GM13977 (cell line): ENCODE data around the gene ACTL6B.

Experiments used
- DNase-seq: peaks from one replicate; pipeline ENCODE4 v3.0.0; 2012; ENCODE audit warnings: low spot score
- in situ Hi-C: fragments of 300-500 bp; cut with MboI; formaldehyde crosslinking; loops from one replicate; pipeline ENCODE4 v1.12.0; 2022; ENCODE audit warnings: low sequenced_read_pairs, low pct_unique_long_range_greater_than_20kb, mixed read lengths, inconsistent platforms; ENCODE audit not compliant: unreplicated experiment
- TF ChIP-seq, protein P1 (sequence below): IDR thresholded peaks from 2 replicates; pipeline ENCODE4 v1.5.1; 2012; ENCODE audit warnings: mild to moderate bottlenecking, control low read depth; ENCODE audit not compliant: insufficient read depth; ENCODE audit errors: extremely low read depth, missing control alignments

Gene ACTL6B

DNA sequence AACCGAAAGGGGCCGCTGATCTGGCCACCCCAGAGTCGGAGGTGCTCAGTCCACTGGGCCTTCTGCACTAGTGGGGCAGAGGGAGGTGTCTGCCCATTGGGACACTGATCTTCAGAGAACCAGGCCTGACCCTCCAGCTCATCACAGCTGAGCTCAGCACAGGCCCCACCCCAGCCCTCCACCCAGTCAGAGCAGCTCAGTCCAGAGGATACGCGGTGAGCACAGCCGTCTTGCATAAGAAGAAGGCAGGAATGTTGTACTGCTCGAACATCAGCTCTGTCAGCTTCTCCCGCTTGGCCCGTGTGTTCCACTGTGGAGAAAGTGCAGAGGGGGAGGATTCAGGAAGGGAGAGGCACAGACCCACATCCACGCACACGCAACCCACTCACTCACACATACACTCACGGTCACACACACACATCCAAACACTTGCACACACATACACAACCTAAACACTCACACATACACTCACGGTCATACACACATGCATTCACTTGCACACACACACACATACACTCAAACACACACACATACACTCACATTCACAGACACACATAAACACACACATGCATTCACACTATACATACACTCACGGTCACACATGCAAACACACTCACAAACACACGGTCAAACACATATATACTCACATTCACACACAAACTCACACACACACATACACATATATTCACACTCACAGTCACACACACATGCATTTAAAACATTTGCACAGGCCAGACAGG is 6.3 kb downstream of the ACTL6B start:
- DNase-seq, result no peak
- in situ Hi-C loops, result no loop called here
- TF ChIP-seq, protein P1, sequence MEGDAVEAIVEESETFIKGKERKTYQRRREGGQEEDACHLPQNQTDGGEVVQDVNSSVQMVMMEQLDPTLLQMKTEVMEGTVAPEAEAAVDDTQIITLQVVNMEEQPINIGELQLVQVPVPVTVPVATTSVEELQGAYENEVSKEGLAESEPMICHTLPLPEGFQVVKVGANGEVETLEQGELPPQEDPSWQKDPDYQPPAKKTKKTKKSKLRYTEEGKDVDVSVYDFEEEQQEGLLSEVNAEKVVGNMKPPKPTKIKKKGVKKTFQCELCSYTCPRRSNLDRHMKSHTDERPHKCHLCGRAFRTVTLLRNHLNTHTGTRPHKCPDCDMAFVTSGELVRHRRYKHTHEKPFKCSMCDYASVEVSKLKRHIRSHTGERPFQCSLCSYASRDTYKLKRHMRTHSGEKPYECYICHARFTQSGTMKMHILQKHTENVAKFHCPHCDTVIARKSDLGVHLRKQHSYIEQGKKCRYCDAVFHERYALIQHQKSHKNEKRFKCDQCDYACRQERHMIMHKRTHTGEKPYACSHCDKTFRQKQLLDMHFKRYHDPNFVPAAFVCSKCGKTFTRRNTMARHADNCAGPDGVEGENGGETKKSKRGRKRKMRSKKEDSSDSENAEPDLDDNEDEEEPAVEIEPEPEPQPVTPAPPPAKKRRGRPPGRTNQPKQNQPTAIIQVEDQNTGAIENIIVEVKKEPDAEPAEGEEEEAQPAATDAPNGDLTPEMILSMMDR, result no peak

DNA sequence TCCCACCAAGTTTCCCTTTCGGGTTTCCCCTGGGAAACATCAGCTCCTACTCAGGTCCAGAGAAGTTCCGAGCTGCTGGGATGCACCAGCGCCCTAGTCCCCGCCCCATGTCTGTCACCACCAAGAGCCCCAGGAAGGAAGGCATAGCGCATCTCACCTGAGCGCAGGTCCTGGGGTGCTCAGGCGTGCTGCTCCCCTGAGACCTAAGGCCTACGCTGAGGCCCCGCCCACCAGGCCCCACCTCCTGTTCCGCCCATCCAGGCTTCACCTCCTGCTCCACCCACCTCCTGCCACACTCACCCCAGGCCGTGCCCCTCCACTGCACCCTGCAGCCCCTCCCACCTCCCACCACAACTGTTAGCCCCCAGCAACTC is 13.7 kb downstream of the ACTL6B start:
- in situ Hi-C loops, result no loop called here

DNA sequence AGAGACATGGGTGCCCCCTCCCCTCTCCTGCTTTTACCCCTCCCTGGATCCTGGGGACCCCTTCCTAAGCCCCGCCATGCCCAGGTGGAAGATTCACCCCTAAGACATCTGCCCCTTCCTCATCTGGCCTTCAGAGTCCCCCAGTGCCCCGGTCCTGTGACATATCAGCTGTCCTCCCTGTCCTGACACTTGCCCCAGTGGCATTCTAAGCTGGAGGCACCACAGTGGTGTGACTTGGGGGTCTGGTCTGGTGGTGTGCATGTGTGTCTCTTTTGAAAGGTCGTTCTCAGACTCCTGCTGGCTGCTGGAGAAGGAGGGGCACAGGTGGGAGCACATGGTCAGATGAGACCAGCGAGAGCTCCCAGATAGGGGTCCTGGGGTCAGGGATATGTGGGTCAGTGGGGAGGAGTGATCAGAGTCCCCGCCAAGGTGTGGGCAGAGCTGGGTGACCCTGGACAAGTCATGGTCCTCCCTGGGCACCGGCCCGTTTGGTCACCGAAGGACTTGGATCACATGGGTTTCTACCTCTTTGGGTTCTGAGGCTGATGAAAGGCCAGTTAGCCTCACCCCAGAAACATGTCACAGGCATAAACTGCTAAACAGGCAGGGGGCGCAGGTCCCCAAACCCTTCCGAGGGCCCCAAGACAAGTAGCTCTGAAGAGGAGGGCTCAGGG is 14.3 kb downstream of the ACTL6B start:
- in situ Hi-C loops, result no loop called here
- TF ChIP-seq, protein P1, result no peak
- no peak for DNase-seq

More for the DNA sequence above, 13.7 kb downstream of the ACTL6B start:
- DNase-seq, result peak; percentile 80
- TF ChIP-seq, protein P1, result no peak

DNA sequence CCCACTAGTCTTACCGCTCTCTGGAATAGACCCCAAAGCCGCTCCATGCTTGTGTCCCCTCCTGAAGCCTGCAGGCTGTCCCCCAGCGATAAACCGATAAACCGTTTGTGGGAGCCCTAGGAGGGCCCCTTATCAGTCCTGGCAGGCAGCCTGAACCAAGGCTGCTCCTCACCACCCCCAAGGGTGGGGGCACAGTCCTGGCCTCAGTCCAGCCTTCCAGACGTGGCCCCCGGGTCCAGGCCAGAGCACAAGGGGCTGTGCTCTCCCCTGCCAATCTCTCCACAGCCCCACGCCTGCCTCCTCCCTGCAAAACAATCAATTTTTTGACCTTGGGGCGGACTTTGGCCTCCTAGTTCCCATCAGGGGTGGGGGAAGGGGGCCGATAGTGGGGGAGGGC is 14.8 kb downstream of the ACTL6B start, which contains the start of gene TFR2:
TSS of gene TFR2 (minus strand) at position 90 of the 397 bp plus-strand sequence. CDS start at position 47, 43 bp downstream.
- in situ Hi-C loops, result no loop called here
- TF ChIP-seq, protein P1, result no peak
- DNase-seq, result no peak

DNA sequence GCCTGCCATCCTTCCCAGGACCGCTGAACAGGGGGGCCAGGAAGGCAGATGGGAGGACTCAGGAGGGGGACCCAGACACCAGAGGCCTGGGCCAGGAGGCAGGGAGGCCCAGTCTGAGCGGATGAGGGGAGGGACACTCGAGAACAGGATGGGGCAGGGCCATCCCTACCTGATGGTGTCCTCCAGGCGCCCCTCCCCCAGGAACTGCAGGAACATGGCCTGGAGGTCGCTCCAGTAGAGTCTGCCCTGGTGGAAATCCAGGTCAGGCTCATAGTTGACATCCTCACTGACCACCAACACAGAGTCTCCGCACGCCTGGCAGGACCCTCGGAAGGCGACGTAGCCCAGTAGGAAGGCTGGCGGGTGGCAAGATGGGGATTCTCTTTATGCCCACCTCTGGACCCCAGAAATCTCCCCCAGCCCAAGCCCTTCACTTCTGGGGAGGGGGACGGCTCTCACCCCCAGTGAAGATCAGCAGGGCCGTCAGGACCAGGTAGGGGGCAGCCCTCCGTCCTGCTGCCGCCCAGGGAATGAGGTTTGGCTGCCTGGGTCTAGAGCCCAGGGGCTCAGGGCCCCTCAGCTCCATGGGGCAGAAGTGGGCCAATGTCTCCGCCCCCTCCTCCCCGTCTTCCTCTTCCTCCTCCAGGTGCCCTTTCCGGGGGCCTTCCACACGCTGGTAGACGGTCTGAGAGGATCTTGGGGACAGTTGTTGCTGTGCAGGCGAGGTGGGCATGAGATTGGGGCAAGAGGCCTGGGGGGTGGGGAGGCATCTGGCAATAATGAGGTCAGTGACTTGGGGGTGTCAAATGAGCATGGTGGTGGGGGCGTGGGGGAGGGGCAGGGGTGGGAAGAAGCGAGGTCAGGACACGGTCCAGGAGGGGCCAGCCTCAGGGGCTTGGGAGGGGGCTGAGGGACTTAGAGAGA is 15.5 kb downstream of the ACTL6B start:
- no peak for DNase-seq
- TF ChIP-seq, protein P1, result no peak
- in situ Hi-C loops, result no loop called here

DNA sequence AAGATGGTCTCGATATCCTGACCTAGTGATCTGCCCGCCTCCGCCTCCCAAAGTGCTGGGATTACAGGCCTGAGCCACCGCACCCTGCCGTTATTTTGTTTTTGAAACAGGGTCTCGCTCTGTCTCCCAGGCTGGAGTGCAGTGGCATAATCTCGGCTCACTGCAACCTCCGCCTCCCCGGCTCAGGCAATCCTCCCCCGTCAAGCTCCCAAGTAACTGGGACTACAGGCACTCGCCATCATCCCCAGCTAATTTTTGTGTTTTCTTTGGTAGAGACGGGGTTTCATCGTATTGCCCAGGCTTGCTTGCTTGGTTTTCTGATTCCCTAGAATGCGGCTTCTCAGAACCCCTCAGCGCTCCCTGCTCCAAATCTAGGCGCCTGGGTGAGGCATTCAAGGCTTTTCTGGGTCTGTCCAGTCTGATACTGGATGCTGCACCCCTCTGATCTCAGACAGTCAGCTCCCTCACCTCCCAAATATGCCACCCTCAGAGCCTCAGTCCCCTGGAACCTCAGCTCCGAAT is 16.2 kb downstream of the ACTL6B start:
- in situ Hi-C loops, result no loop called here
- TF ChIP-seq, protein P1, result no peak
- DNase-seq, result no peak
